H9 (cell line): ENCODE measurements around the gene WDR81. TPM values are rescaled to one million over a fixed set of nuclear protein-coding genes. Genes with fewer than 3 reads are reported as not detected.

ENCODE experiments used
- DNase-seq: peaks from one replicate; pipeline ENCODE4 v3.0.0-alpha.2; 2017
- H2AFZ ChIP-seq: one replicate; pipeline ENCODE4 v1.6.1; 2013; ENCODE audit warnings: mild to moderate bottlenecking, low read length, control low read depth, moderate library complexity
- H2AK5ac ChIP-seq: 2 replicates; pipeline ENCODE4 v1.6.1; 2013; ENCODE audit warnings: low read length, control low read depth, mixed read lengths; ENCODE audit not compliant: insufficient read length
- H2BK120ac ChIP-seq: one replicate; pipeline ENCODE4 v1.6.1; 2013; ENCODE audit warnings: low read depth, mild to moderate bottlenecking, low read length, control low read depth, inconsistent platforms; ENCODE audit not compliant: poor library complexity, severe bottlenecking
- H2BK12ac ChIP-seq: 2 replicates; pipeline ENCODE4 v1.6.1; 2013; ENCODE audit warnings: low read length, control low read depth, mixed read lengths, low read depth; ENCODE audit not compliant: insufficient read length
- H2BK15ac ChIP-seq: 2 replicates; pipeline ENCODE4 v1.6.1; 2013; ENCODE audit warnings: low read depth, low read length, control low read depth
- H2BK20ac ChIP-seq: one replicate; pipeline ENCODE4 v1.6.1; 2013; ENCODE audit warnings: low read depth, mild to moderate bottlenecking, low read length, control low read depth, inconsistent platforms; ENCODE audit not compliant: poor library complexity, severe bottlenecking
- H2BK5ac ChIP-seq: 2 replicates; pipeline ENCODE4 v1.6.1; 2013; ENCODE audit warnings: low read length, control low read depth, mixed read lengths; ENCODE audit not compliant: insufficient read length
- H3K14ac ChIP-seq: 2 replicates; pipeline ENCODE4 v1.6.1; 2013; ENCODE audit warnings: low read length, control low read depth; ENCODE audit not compliant: insufficient read depth
- H3K18ac ChIP-seq: 2 replicates; pipeline ENCODE4 v1.6.1; 2013; ENCODE audit warnings: low read depth, mild to moderate bottlenecking, mixed read lengths, low read length, control low read depth; ENCODE audit not compliant: insufficient read length
- H3K23ac ChIP-seq: 2 replicates; pipeline ENCODE4 v1.6.1; 2013; ENCODE audit warnings: low read length, control low read depth, mixed read lengths, low read depth; ENCODE audit not compliant: insufficient read length
- H3K23me2 ChIP-seq: 2 replicates; pipeline ENCODE4 v1.6.1; 2013; ENCODE audit warnings: low read depth, mild to moderate bottlenecking, mixed read lengths, low read length, control low read depth; ENCODE audit not compliant: insufficient read length, poor library complexity, severe bottlenecking
- H3K27ac ChIP-seq: 2 replicates; pipeline ENCODE4 v1.5.1; 2013; ENCODE audit warnings: low read length, control low read depth, mixed read lengths, low read depth; ENCODE audit not compliant: insufficient read length
- H3K27me3 ChIP-seq: 2 replicates; pipeline ENCODE4 v1.6.1; 2013; ENCODE audit warnings: low read length, control low read depth, inconsistent platforms; ENCODE audit not compliant: insufficient read depth
- H3K4ac ChIP-seq: 2 replicates; pipeline ENCODE4 v1.6.1; 2013; ENCODE audit warnings: low read depth, mild to moderate bottlenecking, control low read depth, inconsistent platforms, low read length, moderate library complexity
- H3K4me1 ChIP-seq: 2 replicates; pipeline ENCODE4 v1.6.1; 2013; ENCODE audit warnings: low read length, control low read depth, inconsistent platforms; ENCODE audit not compliant: insufficient read depth
- H3K4me2 ChIP-seq: 2 replicates; pipeline ENCODE4 v1.6.1; 2013; ENCODE audit warnings: low read length, control low read depth, mixed read lengths; ENCODE audit not compliant: insufficient read length, insufficient read depth
- H3K56ac ChIP-seq: 2 replicates; pipeline ENCODE4 v1.6.1; 2013; ENCODE audit warnings: low read depth, mild to moderate bottlenecking, mixed read lengths, low read length, control low read depth; ENCODE audit not compliant: insufficient read length
- H3K79me1 ChIP-seq: 2 replicates; pipeline ENCODE4 v1.6.1; 2013; ENCODE audit warnings: low read depth, mild to moderate bottlenecking, moderate library complexity, low read length, control low read depth, inconsistent platforms; ENCODE audit not compliant: insufficient read depth, poor library complexity, severe bottlenecking
- H3K79me2 ChIP-seq: 2 replicates; pipeline ENCODE4 v1.6.1; 2013; ENCODE audit warnings: low read length, control low read depth, inconsistent platforms; ENCODE audit not compliant: insufficient read depth
- H3K9ac ChIP-seq: 2 replicates; pipeline ENCODE4 v1.6.1; 2013; ENCODE audit warnings: low read length, control low read depth, mixed read lengths; ENCODE audit not compliant: insufficient read length; ENCODE audit errors: extremely low read depth
- H3K9me3 ChIP-seq: one replicate; pipeline ENCODE4 v1.6.1; 2013; ENCODE audit warnings: low read depth, low read length, inconsistent platforms; ENCODE audit not compliant: control insufficient read depth
- H3T11ph ChIP-seq: one replicate; pipeline ENCODE4 v1.6.1; 2013; ENCODE audit warnings: mild to moderate bottlenecking, low read length, control low read depth, inconsistent platforms
- H4K20me1 ChIP-seq: one replicate; pipeline ENCODE4 v1.6.1; 2013; ENCODE audit not compliant: control insufficient read depth, insufficient read length, insufficient read depth
- H4K5ac ChIP-seq: 2 replicates; pipeline ENCODE4 v1.6.1; 2013; ENCODE audit warnings: low read depth, mild to moderate bottlenecking, mixed read lengths, low read length, control low read depth; ENCODE audit not compliant: insufficient read length
- H4K8ac ChIP-seq: replicated peaks from 2 replicates; pipeline ENCODE4 v1.6.1; 2013; ENCODE audit warnings: low read length, control low read depth, mixed read lengths, low read depth; ENCODE audit not compliant: insufficient read length
- H4K91ac ChIP-seq: 2 replicates; pipeline ENCODE4 v1.6.1; 2013; ENCODE audit warnings: low read depth, mild to moderate bottlenecking, moderate library complexity, mixed read lengths, low read length, control low read depth; ENCODE audit not compliant: insufficient read length
- H3K27ac Mint-ChIP-seq, 3 experiments: 2 replicates in 2 of 3; 3 replicates in 1 of 3; pipeline ENCODE4 v1.8.0; 2020 to 2021; ENCODE audit warnings: mixed read lengths in 3 of 3, mild to moderate bottlenecking in 1 of 3, moderate library complexity in 1 of 3
- H3K27me3 Mint-ChIP-seq: 2 replicates; pipeline ENCODE4 v1.8.0; 2021; ENCODE audit warnings: low read depth, mild to moderate bottlenecking, moderate library complexity, mixed read lengths
- H3K36me3 Mint-ChIP-seq, 3 experiments: 2 replicates in 2 of 3; 3 replicates in 1 of 3; pipeline ENCODE4 v1.8.0; 2020 to 2021; ENCODE audit warnings: low read depth in 3 of 3, mixed read lengths in 3 of 3; ENCODE audit not compliant: insufficient read depth in 1 of 3
- H3K4me1 Mint-ChIP-seq, 2 experiments: 2 replicates each; pipeline ENCODE4 v1.8.0; 2020; ENCODE audit warnings: mixed read lengths in 2 of 2
- H3K4me3 Mint-ChIP-seq, 2 experiments: 2 replicates in 1 of 2; 3 replicates in 1 of 2; pipeline ENCODE4 v1.8.0; 2020 to 2021; ENCODE audit warnings: mild to moderate bottlenecking in 2 of 2, mixed read lengths in 2 of 2, moderate library complexity in 1 of 2
- H3K9me3 Mint-ChIP-seq, 2 experiments: 2 replicates in 1 of 2; 3 replicates in 1 of 2; pipeline ENCODE4 v1.8.0; 2020; ENCODE audit warnings: mild to moderate bottlenecking in 2 of 2, mixed read lengths in 2 of 2, moderate library complexity in 1 of 2
- WGBS: extraction: QIAGEN DNeasy Blood & Tissue Kit; methylation state at CpG from one replicate; pipeline ENCODE4 v1.1.7; 2013; ENCODE audit warnings: missing lambda C conversion rate, low lambda C conversion rate, mixed read lengths; ENCODE audit not compliant: insufficient read length; ENCODE audit errors: extremely low coverage; 5-methylcytosine and 5-hydroxymethylcytosine counted together
- total RNA-seq: library from RNA; stranded (reverse); gene quantifications from 2 replicates; pipeline ENCODE4 v1.2.1, GENCODE V29; 2021
- TF ChIP-seq, protein P1 (sequence below): fragments of 200-600 bp; sonication (generic); conservative IDR thresholded peaks from 3 replicates; pipeline ENCODE4 v1.8.0; 2021; ENCODE audit warnings: antibody characterized with exemption, mild to moderate bottlenecking

The WDR81 gene
- total RNA-seq, 1 experiment from 2014 or later, result 20.2 TPM

DNA sequence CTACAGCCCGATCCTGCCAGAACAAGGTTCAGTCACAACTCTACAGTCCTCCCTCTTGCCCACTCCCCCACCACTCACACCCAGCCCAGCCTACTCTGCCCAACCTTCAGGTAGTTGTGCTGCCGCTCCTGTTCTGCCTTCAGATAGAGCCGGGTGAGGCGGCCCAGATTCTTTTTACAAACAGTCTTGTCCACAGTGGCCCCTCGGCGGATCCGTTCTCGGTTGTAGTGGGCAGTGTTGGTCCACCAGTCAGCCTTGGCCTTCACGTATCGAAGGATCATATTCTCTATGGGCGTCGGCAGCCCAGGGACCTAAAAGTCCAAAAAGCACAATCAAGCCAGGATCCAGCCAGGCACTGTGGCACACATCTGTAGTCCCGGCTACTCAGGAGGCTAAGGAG is 48.1 kb upstream of the WDR81 start:
- H4K20me1 ChIP-seq, result no peaks in the 10 kb centered on the region

More for the DNA sequence above, 48.1 kb upstream of the WDR81 start:
- Histone ChIP-seq H3K27ac (no peak overlapping the region), H2BK20ac (no peak overlapping the region), H4K5ac (no peak overlapping the region), H3K4me2 (no peak overlapping the region), H3K23me2 (no peaks in the 10 kb centered on the region), H4K91ac (no peak overlapping the region), H3K14ac (no peak overlapping the region), H2BK5ac (no peak overlapping the region), H3K4ac (no peak overlapping the region), H3K27me3 (0 out of 2 replicates have a peak, but pooled peaks cover 3% of the 10 kb centered on the region), H4K8ac (no peak overlapping the region), H3K79me1 (no peaks in the 10 kb centered on the region), H2AK5ac (no peak overlapping the region), H2AFZ (no peak overlapping the region), H2BK15ac (no peak overlapping the region), H3K9me3 (no peaks in the 10 kb centered on the region), H3K18ac (no peak overlapping the region), H3K79me2 (no peaks in the 10 kb centered on the region), H2BK12ac (no peak overlapping the region), H3T11ph (no peak overlapping the region), H3K4me1 (no peaks in the 10 kb centered on the region), H3K23ac (no peak overlapping the region), H2BK120ac (no peak overlapping the region), H3K9ac (no peak overlapping the region), H3K56ac (no peak overlapping the region)
- Mint-ChIP-seq H3K27me3 (no peaks in the 10 kb centered on the region), H3K27ac (no peak overlapping the region), H3K4me3 (no peak overlapping the region), H3K9me3 (no peaks in the 10 kb centered on the region), H3K36me3 (peaks cover 78 to 97% (median 95%) of the 10 kb centered on the region in 3 experiments), H3K4me1 (no peaks in the 10 kb centered on the region)
- WGBS, result no CpG with 5 or more reads among the region's 13 CpGs
- DNase-seq, result no peak
- TF ChIP-seq, protein P1, sequence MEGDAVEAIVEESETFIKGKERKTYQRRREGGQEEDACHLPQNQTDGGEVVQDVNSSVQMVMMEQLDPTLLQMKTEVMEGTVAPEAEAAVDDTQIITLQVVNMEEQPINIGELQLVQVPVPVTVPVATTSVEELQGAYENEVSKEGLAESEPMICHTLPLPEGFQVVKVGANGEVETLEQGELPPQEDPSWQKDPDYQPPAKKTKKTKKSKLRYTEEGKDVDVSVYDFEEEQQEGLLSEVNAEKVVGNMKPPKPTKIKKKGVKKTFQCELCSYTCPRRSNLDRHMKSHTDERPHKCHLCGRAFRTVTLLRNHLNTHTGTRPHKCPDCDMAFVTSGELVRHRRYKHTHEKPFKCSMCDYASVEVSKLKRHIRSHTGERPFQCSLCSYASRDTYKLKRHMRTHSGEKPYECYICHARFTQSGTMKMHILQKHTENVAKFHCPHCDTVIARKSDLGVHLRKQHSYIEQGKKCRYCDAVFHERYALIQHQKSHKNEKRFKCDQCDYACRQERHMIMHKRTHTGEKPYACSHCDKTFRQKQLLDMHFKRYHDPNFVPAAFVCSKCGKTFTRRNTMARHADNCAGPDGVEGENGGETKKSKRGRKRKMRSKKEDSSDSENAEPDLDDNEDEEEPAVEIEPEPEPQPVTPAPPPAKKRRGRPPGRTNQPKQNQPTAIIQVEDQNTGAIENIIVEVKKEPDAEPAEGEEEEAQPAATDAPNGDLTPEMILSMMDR, result no peak
